Measurements from ENCODE around the gene SPTBN4.

Gene SPTBN4

GRCh38 chr19:40567750-40568494, 101.1 kb downstream of the SPTBN4 start:
- H3K4me1 ChIP-seq (ENCODE audit: control insufficient read depth in 1 of 2, insufficient read depth in 2 of 2, low read length in 2 of 2) = peaks cover 6 to 7% of the 10 kb centered on the region in 2 experiments
- no peak overlapping the region for H3K4me3 ChIP-seq (ENCODE audit: low read depth, low read length)
- H4K91ac ChIP-seq (ENCODE audit: low read depth, low read length) = no peak overlapping the region
- no peak overlapping the region for H2BK120ac ChIP-seq (ENCODE audit: insufficient read depth, low read length, poor library complexity)
- peaks cover 3% of the 10 kb centered on the region for H3K79me1 ChIP-seq (ENCODE audit: low read length)
- no peak overlapping the region for H2AK5ac ChIP-seq (ENCODE audit: low read length)
- peaks cover 24% of the 10 kb centered on the region for H3K27me3 ChIP-seq (ENCODE audit: insufficient read depth, low read length)
- no peak overlapping the region for H4K8ac ChIP-seq (ENCODE audit: low read depth, low read length)
- H3K9ac ChIP-seq (ENCODE audit: low read length) = no peak overlapping the region
- H3K36me3 ChIP-seq (ENCODE audit: control insufficient read depth in 1 of 2, insufficient read depth in 2 of 2, low read length in 2 of 2) = no peaks in the 10 kb centered on the region
- H3K4me2 ChIP-seq (ENCODE audit: low read length) = no peak overlapping the region
- H2AFZ ChIP-seq (ENCODE audit: insufficient read depth, low read length, poor library complexity) = no peak overlapping the region
- H3K9me3 ChIP-seq (ENCODE audit: insufficient read depth, low read depth, low read length) = peaks cover 5% of the 10 kb centered on the region
- peak in 1 of 2 donors; percentile 51 for DNase-seq
- H3K4ac ChIP-seq (ENCODE audit: low read depth, low read length) = no peak overlapping the region
- H3K23ac ChIP-seq (ENCODE audit: low read length) = no peak overlapping the region
- H3K79me2 ChIP-seq (ENCODE audit: control insufficient read depth, insufficient read depth, low read length, poor library complexity) = no peaks in the 10 kb centered on the region
- no peak overlapping the region for H2BK12ac ChIP-seq (ENCODE audit: low read length)
- H3K18ac ChIP-seq (ENCODE audit: low read length) = no peak overlapping the region
- WGBS (ENCODE audit: extremely low coverage, insufficient coverage, insufficient read length) = no CpG with 5 or more reads among the region's 70 CpGs
- no peak overlapping the region for H3K14ac ChIP-seq (ENCODE audit: low read length)
- no peak overlapping the region for H3K27ac ChIP-seq (ENCODE audit: low read depth, low read length)
- H4K12ac ChIP-seq (ENCODE audit: low read depth, low read length) = no peak overlapping the region
- H2BK5ac ChIP-seq (ENCODE audit: low read depth, low read length, poor library complexity) = no peak overlapping the region

GRCh38 chr19:40570313-40571004, 103.7 kb downstream of the SPTBN4 start:
- WGBS (ENCODE audit: extremely low coverage, insufficient coverage, insufficient read length) = no CpG with 5 or more reads among the region's 53 CpGs
- Histone ChIP-seq H3K9ac (ENCODE audit: low read length) (no peak overlapping the region), H3K36me3 (ENCODE audit: control insufficient read depth in 1 of 2, insufficient read depth in 2 of 2, low read length in 2 of 2) (no peaks in the 10 kb centered on the region), H3K4me2 (ENCODE audit: low read length) (peak overlapping the region; percentile 76), H3K4ac (ENCODE audit: low read depth, low read length) (no peak overlapping the region), H2BK5ac (ENCODE audit: low read depth, low read length, poor library complexity) (peak overlapping the region; percentile 2), H4K91ac (ENCODE audit: low read depth, low read length) (peak overlapping the region; percentile 61), H3K4me3 (ENCODE audit: low read depth, low read length) (peak overlapping the region; percentile 55), H3K27ac (ENCODE audit: low read depth, low read length) (no peak overlapping the region), H3K14ac (ENCODE audit: low read length) (peak overlapping the region; percentile 73), H3K23ac (ENCODE audit: low read length) (no peak overlapping the region), H2AFZ (ENCODE audit: insufficient read depth, low read length, poor library complexity) (peak overlapping the region; percentile 61), H3K27me3 (ENCODE audit: insufficient read depth, low read length) (peaks cover 24% of the 10 kb centered on the region), H3K4me1 (ENCODE audit: control insufficient read depth in 1 of 2, insufficient read depth in 2 of 2, low read length in 2 of 2) (peaks cover 6 to 7% of the 10 kb centered on the region in 2 experiments), H3K79me1 (ENCODE audit: low read length) (peaks cover 3% of the 10 kb centered on the region), H3K9me3 (ENCODE audit: insufficient read depth, low read depth, low read length) (peaks cover 5% of the 10 kb centered on the region), H2BK120ac (ENCODE audit: insufficient read depth, low read length, poor library complexity) (no peak overlapping the region), H4K8ac (ENCODE audit: low read depth, low read length) (peak overlapping the region; percentile 70), H2BK12ac (ENCODE audit: low read length) (no peak overlapping the region), H2AK5ac (ENCODE audit: low read length) (no peak overlapping the region), H4K12ac (ENCODE audit: low read depth, low read length) (peak overlapping the region; percentile 60), H3K79me2 (ENCODE audit: control insufficient read depth, insufficient read depth, low read length, poor library complexity) (no peaks in the 10 kb centered on the region), H3K18ac (ENCODE audit: low read length) (peak overlapping the region; percentile 74)
- DNase-seq = peak; percentile 100

DNA sequence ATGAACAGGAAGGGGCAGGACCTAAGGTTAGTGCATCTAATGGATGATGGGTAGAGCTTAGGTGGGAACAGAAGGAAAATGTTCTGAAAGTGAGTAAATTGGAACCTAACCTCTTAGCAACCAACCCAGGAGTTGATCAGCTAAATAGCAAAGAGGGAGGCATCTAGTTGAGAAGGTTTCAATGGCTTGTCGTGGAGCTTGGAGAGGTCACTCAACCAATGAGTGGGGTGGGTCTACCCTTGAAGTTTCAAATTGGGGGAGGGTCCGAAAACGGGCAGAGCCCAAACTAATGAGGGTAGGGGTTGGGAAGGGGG, 104.2 kb downstream of the SPTBN4 start:
- no peak overlapping the region for H3K9ac ChIP-seq (ENCODE audit: low read length)
- H2BK12ac ChIP-seq (ENCODE audit: low read length) = no peak overlapping the region
- H2BK5ac ChIP-seq (ENCODE audit: low read depth, low read length, poor library complexity) = no peak overlapping the region
- H3K4ac ChIP-seq (ENCODE audit: low read depth, low read length) = no peak overlapping the region
- H3K4me1 ChIP-seq (ENCODE audit: control insufficient read depth in 1 of 2, insufficient read depth in 2 of 2, low read length in 2 of 2) = peaks cover 6 to 10% of the 10 kb centered on the region in 2 experiments
- H3K79me2 ChIP-seq (ENCODE audit: control insufficient read depth, insufficient read depth, low read length, poor library complexity) = no peaks in the 10 kb centered on the region
- H3K18ac ChIP-seq (ENCODE audit: low read length) = no peak overlapping the region
- no peak overlapping the region for H4K91ac ChIP-seq (ENCODE audit: low read depth, low read length)
- H3K79me1 ChIP-seq (ENCODE audit: low read length) = peaks cover 6% of the 10 kb centered on the region
- no CpG with 5 or more reads among the region's 3 CpGs for whole genome bisulfite sequencing (ENCODE audit: extremely low coverage, insufficient coverage, insufficient read length)
- peaks cover 23% of the 10 kb centered on the region for H3K27me3 ChIP-seq (ENCODE audit: insufficient read depth, low read length)
- peaks cover 5% of the 10 kb centered on the region for H3K9me3 ChIP-seq (ENCODE audit: insufficient read depth, low read depth, low read length)
- H3K27ac ChIP-seq (ENCODE audit: low read depth, low read length) = no peak overlapping the region
- H3K14ac ChIP-seq (ENCODE audit: low read length) = no peak overlapping the region
- no peak for DNase-seq
- no peak overlapping the region for H2BK120ac ChIP-seq (ENCODE audit: insufficient read depth, low read length, poor library complexity)
- no peak overlapping the region for H3K23ac ChIP-seq (ENCODE audit: low read length)
- no peak overlapping the region for H4K12ac ChIP-seq (ENCODE audit: low read depth, low read length)
- no peaks in the 10 kb centered on the region for H3K36me3 ChIP-seq (ENCODE audit: control insufficient read depth in 1 of 2, insufficient read depth in 2 of 2, low read length in 2 of 2)
- no peak overlapping the region for H2AK5ac ChIP-seq (ENCODE audit: low read length)
- no peak overlapping the region for H4K8ac ChIP-seq (ENCODE audit: low read depth, low read length)
- no peak overlapping the region for H3K4me3 ChIP-seq (ENCODE audit: low read depth, low read length)
- H2AFZ ChIP-seq (ENCODE audit: insufficient read depth, low read length, poor library complexity) = no peak overlapping the region
- H3K4me2 ChIP-seq (ENCODE audit: low read length) = no peak overlapping the region

DNA sequence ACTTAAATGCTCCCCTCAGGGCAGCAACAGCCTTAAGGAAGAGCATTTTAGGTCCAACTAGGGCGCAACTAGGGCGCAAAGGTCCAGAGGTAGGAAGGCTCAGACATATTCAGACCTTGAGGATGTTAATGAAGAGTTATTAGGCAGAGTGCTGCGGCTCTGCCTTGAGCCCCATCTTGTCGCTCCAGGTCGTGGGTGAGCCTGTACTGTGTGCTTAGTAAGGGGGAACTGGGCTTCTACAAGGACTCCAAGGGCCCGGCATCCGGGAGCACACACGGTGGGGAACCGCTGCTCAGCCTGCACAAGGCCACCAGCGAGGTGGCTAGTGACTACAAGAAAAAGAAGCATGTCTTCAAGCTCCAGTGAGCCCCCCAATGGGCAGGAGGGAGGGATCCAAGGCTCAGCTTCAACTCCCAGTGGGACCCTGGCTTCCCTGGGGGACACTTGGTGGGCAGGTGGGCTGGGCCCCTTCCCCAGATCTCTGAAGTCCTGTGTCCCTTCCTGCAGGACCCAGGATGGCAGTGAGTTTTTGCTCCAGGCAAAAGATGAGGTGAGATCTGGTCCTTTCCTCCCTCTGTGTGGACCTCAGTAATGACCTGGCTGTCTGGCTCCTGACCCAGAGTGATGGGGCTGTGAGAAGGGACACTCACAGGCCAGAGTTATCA, 105.2 kb downstream of the SPTBN4 start:
- Histone ChIP-seq H2AK5ac (ENCODE audit: low read length) (no peak overlapping the region), H3K79me2 (ENCODE audit: control insufficient read depth, insufficient read depth, low read length, poor library complexity) (no peaks in the 10 kb centered on the region), H3K79me1 (ENCODE audit: low read length) (peaks cover 10% of the 10 kb centered on the region), H3K4ac (ENCODE audit: low read depth, low read length) (no peak overlapping the region), H3K23ac (ENCODE audit: low read length) (no peak overlapping the region), H2BK12ac (ENCODE audit: low read length) (no peak overlapping the region), H3K36me3 (ENCODE audit: control insufficient read depth in 1 of 2, insufficient read depth in 2 of 2, low read length in 2 of 2) (no peaks in the 10 kb centered on the region), H4K91ac (ENCODE audit: low read depth, low read length) (no peak overlapping the region), H3K9me3 (ENCODE audit: insufficient read depth, low read depth, low read length) (peaks cover 5% of the 10 kb centered on the region), H3K4me3 (ENCODE audit: low read depth, low read length) (no peak overlapping the region), H3K4me2 (ENCODE audit: low read length) (no peak overlapping the region), H4K8ac (ENCODE audit: low read depth, low read length) (no peak overlapping the region), H3K27ac (ENCODE audit: low read depth, low read length) (no peak overlapping the region), H3K9ac (ENCODE audit: low read length) (no peak overlapping the region), H2BK120ac (ENCODE audit: insufficient read depth, low read length, poor library complexity) (no peak overlapping the region), H3K27me3 (ENCODE audit: insufficient read depth, low read length) (peaks cover 18% of the 10 kb centered on the region), H3K4me1 (ENCODE audit: control insufficient read depth in 1 of 2, insufficient read depth in 2 of 2, low read length in 2 of 2) (peaks cover 6 to 12% of the 10 kb centered on the region in 2 experiments), H2BK5ac (ENCODE audit: low read depth, low read length, poor library complexity) (no peak overlapping the region), H2AFZ (ENCODE audit: insufficient read depth, low read length, poor library complexity) (no peak overlapping the region), H3K18ac (ENCODE audit: low read length) (no peak overlapping the region), H3K14ac (ENCODE audit: low read length) (no peak overlapping the region), H4K12ac (ENCODE audit: low read depth, low read length) (no peak overlapping the region)
- no peak for DNase-seq
- no CpG with 5 or more reads among the region's 10 CpGs for WGBS (ENCODE audit: extremely low coverage, insufficient coverage, insufficient read length)

Data from trophoblast cell (in vitro differentiated cells and primary cell).